NCI-H1694 treated with DMSO at 0.1 percent for 48 hours (cell line): ENCODE results near the gene HOXD11.
A peak's percentile ranks its signal among the peaks of the same experiment; 100 is the strongest.

Source experiments
- DNase-seq: peaks from one replicate; lab custom pipeline; 2025; lab: John Stamatoyannopoulos, UW

Gene HOXD11

GRCh38 chr2:176148751-176149421, 41.8 kb downstream of the HOXD11 start:
- no peak for DNase-seq

GRCh38 chr2:176149481-176149938, 42.4 kb downstream of the HOXD11 start:
- DNase-seq: no peak

GRCh38 chr2:176149939-176150583, 43.0 kb downstream of the HOXD11 start:
- DNase-seq: no peak

- DNase-seq: no peak
Measured at GRCh38 chr2:176150584-176151441, 43.7 kb downstream of the HOXD11 start.

GRCh38 chr2:176151442-176152287, 44.6 kb downstream of the HOXD11 start, which contains the start of gene HOXD4:
Gene HOXD4, plus strand, starts transcription at chr2:176151550. Its CDS starts 84 bp downstream, at chr2:176151634.
- DNase-seq: no peak

GRCh38 chr2:176152350-176153181, 45.5 kb downstream of the HOXD11 start:
- no peak for DNase-seq

DNA sequence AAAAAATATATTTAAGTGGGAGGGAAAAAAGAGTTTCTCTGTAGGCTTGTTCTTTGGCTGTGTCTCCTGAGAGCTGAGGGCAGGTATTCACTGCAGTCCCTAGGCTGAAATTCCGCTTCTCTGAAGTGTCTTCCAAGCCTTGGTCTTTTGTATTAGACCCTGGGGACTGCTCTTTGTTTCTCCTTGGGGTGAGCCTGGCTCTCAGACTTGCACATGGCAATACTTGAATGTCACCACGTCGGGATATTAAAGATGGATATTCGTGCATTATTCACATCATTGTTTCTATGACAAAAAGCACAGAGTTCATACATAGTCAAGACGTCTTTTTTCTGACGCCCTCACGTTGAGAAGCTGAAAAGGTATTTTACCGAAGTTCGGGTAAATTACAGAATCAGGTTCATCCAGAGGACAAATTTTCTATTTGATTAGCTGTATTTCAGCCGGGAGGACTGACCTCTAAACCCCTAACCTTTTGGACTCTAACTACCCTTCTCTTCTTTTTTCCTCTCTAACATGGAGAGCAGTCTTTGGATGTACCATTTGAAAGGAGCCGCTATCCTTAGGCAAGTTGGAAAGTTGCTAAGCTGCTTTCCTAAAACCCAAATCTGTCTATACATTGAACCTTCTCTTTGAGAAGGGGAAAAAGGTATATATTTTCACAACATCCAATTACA, 47.6 kb downstream of the HOXD11 start:
- DNase-seq: no peak

DNA sequence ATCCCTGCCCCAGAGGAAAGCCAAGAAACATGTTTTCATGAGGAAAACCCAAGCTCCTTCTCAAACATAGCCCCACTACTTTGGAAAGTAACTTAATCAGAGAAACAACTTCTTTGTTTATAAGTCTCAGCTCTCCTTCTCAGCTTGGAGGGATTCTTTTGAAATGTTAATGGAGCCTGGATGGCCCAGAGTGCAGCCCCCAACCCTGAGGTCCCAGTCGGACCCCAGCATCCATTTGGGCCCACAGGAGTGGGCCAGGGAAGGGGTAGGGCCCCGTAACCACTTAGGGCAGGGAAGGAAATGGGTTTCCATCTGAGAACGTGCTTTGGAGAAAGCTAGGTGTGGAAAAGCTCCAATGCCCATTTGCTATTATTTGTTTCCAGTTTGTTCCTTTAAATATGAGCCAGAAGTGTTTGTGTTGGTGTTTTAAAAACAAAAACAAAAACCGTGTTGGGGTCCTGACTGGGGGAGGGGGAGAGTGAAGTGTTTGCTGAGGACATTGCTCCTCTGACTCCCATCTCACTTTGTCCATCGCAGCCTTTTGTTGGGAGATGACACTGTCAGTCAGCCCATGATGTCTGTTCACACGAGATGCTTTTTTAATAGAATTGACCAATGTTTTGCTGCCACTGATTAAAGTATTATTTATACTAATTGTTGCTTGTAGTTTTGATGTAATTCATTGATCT, 48.4 kb downstream of the HOXD11 start:
- no peak for DNase-seq

- no peak for DNase-seq
Measured at GRCh38 chr2:176156301-176156806, 49.3 kb downstream of the HOXD11 start.

DNA sequence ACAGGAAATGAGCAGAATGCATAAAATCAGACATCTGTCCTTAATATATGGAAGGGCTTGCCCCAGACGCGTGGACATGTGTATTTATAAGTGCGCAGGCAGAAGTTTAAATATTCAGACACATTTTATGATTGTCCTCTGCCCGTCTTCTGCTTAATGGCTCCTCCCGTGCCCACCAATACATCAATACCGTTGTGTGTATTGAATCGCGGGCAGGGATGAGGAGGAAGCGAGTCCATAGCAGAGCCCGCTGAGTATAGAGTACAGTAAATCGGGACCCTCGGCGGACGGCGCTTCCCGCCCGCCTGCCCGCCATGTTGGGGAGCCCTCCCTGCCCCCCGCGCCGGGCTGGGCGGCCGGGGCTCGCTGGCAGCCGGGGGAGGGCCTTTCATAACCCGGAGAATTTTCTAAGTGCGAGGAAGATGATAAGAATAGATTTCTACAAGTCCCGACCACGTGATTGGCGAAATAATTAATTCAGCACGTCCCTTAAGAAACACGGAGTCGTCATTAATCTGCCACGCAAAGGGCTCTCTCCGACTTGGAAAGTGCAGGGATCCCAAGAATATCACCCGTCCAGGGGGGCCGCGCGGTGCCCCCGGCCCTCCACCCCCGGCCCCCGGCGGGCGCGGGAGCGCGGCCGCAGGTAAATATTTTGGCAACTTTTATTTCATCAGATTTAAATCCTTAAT, 49.9 kb downstream of the HOXD11 start, which contains the start of gene HOXD3:
HOXD3 (plus strand) TSS at position 501 of the 692 bp plus-strand sequence. CDS start 11,808 bp downstream, outside the sequence.
- DNase-seq: no peak

GRCh38 chr2:176157499-176158185, 50.6 kb downstream of the HOXD11 start:
- peak; percentile 43 for DNase-seq

DNA sequence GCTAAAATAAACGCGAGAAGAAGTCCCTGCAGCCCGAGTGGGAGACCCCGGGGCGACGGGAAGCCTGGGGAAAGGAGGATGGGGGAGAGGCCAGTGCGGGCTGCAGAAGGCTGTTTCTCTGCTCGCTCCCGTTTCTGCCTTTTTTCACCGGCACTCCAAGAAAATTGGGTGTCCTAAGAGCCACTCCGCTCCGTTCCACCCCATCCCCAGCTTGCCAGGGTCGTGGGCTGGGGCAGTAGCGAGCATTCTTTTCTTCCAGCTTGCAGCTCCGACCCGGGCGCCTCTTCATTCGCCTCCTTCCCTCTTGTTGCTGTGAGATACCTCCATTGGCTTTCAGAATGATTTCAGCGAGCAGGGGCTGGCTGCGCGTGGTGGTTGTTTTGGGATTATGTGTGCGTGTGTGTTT, 51.1 kb downstream of the HOXD11 start:
- peak; percentile 43 for DNase-seq

- DNase-seq: peak; percentile 11
Measured at GRCh38 chr2:176158855-176159662, 52.0 kb downstream of the HOXD11 start.
